Kidney (tissue), 14 donors: ENCODE measurements around the gene RNF175. TPM values are rescaled to one million over a fixed set of nuclear protein-coding genes. Genes with fewer than 3 reads are reported as not detected.

Source experiments
- DNase-seq, 5 donors: peaks; one replicate each; pipeline ENCODE4 v3.0.0-alpha.2; 2013 to 2020
- FAIRE-seq: peaks from 2 replicates; lab custom pipeline; 2012; peaks lifted over from hg19 to GRCh38; lab: Jason Lieb, UNC
- H3K27ac ChIP-seq, 2 donors: one replicate each; pipeline ENCODE4 v1.7.0; 2013; ENCODE audit warnings: low read depth in 2 of 2, low read length in 2 of 2, inconsistent platforms in 1 of 2
- H3K27me3 ChIP-seq: one replicate; pipeline ENCODE4 v1.7.1; 2013; ENCODE audit warnings: low read length, inconsistent platforms; ENCODE audit not compliant: control insufficient read depth, insufficient read depth
- H3K36me3 ChIP-seq, 3 donors: one replicate each; pipeline versions ENCODE4 v1.7.0 to v1.7.1; 2013; ENCODE audit warnings: low read length in 3 of 3, control low read depth in 1 of 3, inconsistent platforms in 1 of 3; ENCODE audit not compliant: insufficient read depth in 3 of 3, control insufficient read depth in 2 of 3
- H3K4me1 ChIP-seq, 3 donors: one replicate each; pipeline versions ENCODE4 v1.7.0 to v1.7.1; 2013; ENCODE audit warnings: low read length in 3 of 3, inconsistent platforms in 1 of 3, low read depth in 1 of 3; ENCODE audit not compliant: control insufficient read depth in 2 of 3, insufficient read depth in 2 of 3
- H3K4me3 ChIP-seq, 3 donors: one replicate each; pipeline versions ENCODE4 v1.7.0 to v1.8.1; 2013; ENCODE audit warnings: low read length in 3 of 3, control low read depth in 1 of 3, inconsistent platforms in 1 of 3
- H3K9ac ChIP-seq, 3 donors: one replicate each; pipeline versions ENCODE4 v1.7.0 to v1.7.1; 2013; ENCODE audit warnings: low read length in 3 of 3, control low read depth in 1 of 3, inconsistent platforms in 1 of 3
- H3K9me3 ChIP-seq, 3 donors: one replicate each; pipeline versions ENCODE4 v1.7.0 to v1.7.1; 2013; ENCODE audit warnings: low read length in 3 of 3, control low read depth in 1 of 3, inconsistent platforms in 1 of 3; ENCODE audit not compliant: control insufficient read depth in 2 of 3, insufficient read depth in 1 of 3
- intact Hi-C: fragments of 100-400 bp; cut with DNase I; formaldehyde crosslinking; loops from one replicate; pipeline ENCODE4 v1.11.1; 2022
- polyA plus RNA-seq: library from polyadenylated mRNA; stranded (reverse); fragments of 350-450 nt; fragmentation: Illumina TruSeq; extraction: RNeasy Lipid Tissue Mini Kit (QIAGEN cat#74804); gene quantifications from one replicate; pipeline ENCODE4 v1.2.3, GENCODE V29; 2014; ENCODE audit warnings: low read depth, low replicate concordance; ENCODE audit not compliant: insufficient read depth
- total RNA-seq: library from RNA; stranded (reverse); fragmentation: NEBNext Ultra II Directional; extraction: Animal tissue kit (Norgen Biotek cat#: 25700); gene quantifications from one replicate; pipeline ENCODE4 v1.2.1, GENCODE V29; 2021
- TF ChIP-seq, protein P1 (sequence below): IDR thresholded peaks from 3 replicates; pipeline ENCODE4 v1.5.1; 2012; ENCODE audit warnings: mild to moderate bottlenecking, moderate library complexity, borderline replicate concordance; ENCODE audit not compliant: insufficient read depth; ENCODE audit errors: extremely low read depth
- donor health status: control.
- donor health status: control.
- donor health status: control.
- donor health status: control.
- donor health status: control.
- donor health status: DM: yes; HTN: yes; CAD: no.
- donor health status: Normal renal cell carcinoma (clear cell type).

Gene RNF175
- total and polyA plus RNA-seq, 2 donors from 2014 or later = 0.25 TPM; not detected in 1

- Histone ChIP-seq H3K27me3 (no peaks in the 10 kb centered on the region), H3K9ac (no peak overlapping the region), H3K9me3 (peaks cover 0 to 5% (median 3%) of the 10 kb centered on the region in 3 donors), H3K27ac (no peak overlapping the region), H3K4me1 (no peaks in the 10 kb centered on the region), H3K4me3 (no peak overlapping the region), H3K36me3 (no peaks in the 10 kb centered on the region)
- intact Hi-C loops = no loop called here
- TF ChIP-seq, protein P1, sequence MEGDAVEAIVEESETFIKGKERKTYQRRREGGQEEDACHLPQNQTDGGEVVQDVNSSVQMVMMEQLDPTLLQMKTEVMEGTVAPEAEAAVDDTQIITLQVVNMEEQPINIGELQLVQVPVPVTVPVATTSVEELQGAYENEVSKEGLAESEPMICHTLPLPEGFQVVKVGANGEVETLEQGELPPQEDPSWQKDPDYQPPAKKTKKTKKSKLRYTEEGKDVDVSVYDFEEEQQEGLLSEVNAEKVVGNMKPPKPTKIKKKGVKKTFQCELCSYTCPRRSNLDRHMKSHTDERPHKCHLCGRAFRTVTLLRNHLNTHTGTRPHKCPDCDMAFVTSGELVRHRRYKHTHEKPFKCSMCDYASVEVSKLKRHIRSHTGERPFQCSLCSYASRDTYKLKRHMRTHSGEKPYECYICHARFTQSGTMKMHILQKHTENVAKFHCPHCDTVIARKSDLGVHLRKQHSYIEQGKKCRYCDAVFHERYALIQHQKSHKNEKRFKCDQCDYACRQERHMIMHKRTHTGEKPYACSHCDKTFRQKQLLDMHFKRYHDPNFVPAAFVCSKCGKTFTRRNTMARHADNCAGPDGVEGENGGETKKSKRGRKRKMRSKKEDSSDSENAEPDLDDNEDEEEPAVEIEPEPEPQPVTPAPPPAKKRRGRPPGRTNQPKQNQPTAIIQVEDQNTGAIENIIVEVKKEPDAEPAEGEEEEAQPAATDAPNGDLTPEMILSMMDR = no peak
- FAIRE-seq (no peak), DNase-seq (no peak)
Measured at GRCh38 chr4:153776601-153777000, 16.8 kb upstream of the RNF175 start.

- Histone ChIP-seq H3K27ac (no peak overlapping the region), H3K9me3 (peaks cover 0 to 3% (median 2%) of the 10 kb centered on the region in 3 donors), H3K36me3 (no peaks in the 10 kb centered on the region), H3K9ac (no peak overlapping the region), H3K27me3 (no peaks in the 10 kb centered on the region), H3K4me1 (no peaks in the 10 kb centered on the region), H3K4me3 (no peak overlapping the region)
- intact Hi-C loops = no loop called here
- FAIRE-seq (no peak), DNase-seq (no peak)
- TF ChIP-seq, protein P1 = no peak
Measured at GRCh38 chr4:153773236-153773690, 13.4 kb upstream of the RNF175 start.

DNA sequence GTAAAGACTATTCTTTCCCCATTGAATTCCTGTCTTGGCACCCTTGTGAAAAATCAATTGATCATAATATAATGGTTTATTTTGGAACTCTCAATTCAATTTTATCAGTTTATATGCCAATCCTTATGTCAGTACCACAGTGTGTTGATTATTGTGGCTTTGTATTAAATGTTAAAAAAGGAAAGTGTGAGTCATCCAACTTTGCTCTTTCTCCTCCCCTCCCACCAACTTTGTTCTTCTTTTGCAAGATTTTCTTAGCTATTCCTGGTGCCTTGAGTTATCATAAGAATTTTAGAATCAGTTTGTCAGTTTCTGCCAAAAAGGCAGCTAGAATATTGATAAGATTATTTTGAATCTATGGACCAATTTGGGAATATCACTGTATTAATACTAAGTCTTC, 11.2 kb upstream of the RNF175 start:
- TF ChIP-seq, protein P1 = no peak
- DNase-seq = no peak
- intact Hi-C loops = no loop called here
- Histone ChIP-seq H3K9me3 (no peaks in the 10 kb centered on the region), H3K27me3 (no peaks in the 10 kb centered on the region), H3K27ac (no peak overlapping the region), H3K4me3 (no peak overlapping the region), H3K36me3 (no peaks in the 10 kb centered on the region), H3K4me1 (no peaks in the 10 kb centered on the region), H3K9ac (no peak overlapping the region)
- no peak for FAIRE-seq

DNA sequence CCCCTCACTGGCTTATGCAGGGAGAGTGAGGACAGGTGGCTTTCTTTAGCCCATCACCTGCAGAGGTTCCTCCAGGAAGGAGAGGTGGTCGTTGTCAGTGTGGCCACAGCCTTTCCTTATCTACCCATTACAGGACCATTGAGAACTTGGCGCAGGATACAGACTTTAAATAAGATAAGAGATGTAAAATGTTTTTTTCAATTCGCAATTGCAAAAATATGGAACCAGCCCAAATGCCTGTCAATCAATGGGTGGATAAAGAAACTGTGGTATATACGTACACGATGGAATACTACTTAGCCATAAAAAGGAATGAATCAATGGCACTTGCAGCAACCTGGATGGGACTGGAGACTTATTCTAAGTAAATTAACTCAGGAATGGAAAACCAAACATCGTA, 6.9 kb upstream of the RNF175 start:
- FAIRE-seq (no peak), DNase-seq (no peak)
- intact Hi-C loops = no loop called here
- Histone ChIP-seq H3K4me3 (no peak overlapping the region), H3K36me3 (no peaks in the 10 kb centered on the region), H3K9ac (no peak overlapping the region), H3K27ac (no peak overlapping the region), H3K27me3 (no peaks in the 10 kb centered on the region), H3K9me3 (no peaks in the 10 kb centered on the region), H3K4me1 (no peaks in the 10 kb centered on the region)
- TF ChIP-seq, protein P1 = no peak
